GM18505 (cell line): ENCODE measurements around the gene C4orf36.
"Not testable (repeated sequence)": the region's sequence is repeated elsewhere in the genome, so short reads cannot be mapped to it uniquely, and the experiment has no call there.

Source experiments
- ATAC-seq: cut with Tn5 transposase; IDR thresholded peaks from one replicate; pipeline ENCODE4 v1.9.1; 2021; ENCODE audit not compliant: unreplicated experiment
- POLR2A ChIP-seq: IDR thresholded peaks from 4 replicates; pipeline ENCODE4 v1.6.1; 2011; ENCODE audit warnings: borderline replicate concordance; ENCODE audit not compliant: insufficient read depth, insufficient read length; ENCODE audit errors: extremely low read depth

Gene C4orf36

GRCh38 chr4:86895692-86896488, 3.7 kb upstream of the C4orf36 start:
- ATAC-seq = no peak
- TF ChIP-seq POLR2A = no peak

- no peak for ATAC-seq
- TF ChIP-seq POLR2A = no peak
Measured at GRCh38 chr4:86894455-86894854, 2.2 kb upstream of the C4orf36 start.

- TF ChIP-seq POLR2A = no peak
- ATAC-seq = no peak
Measured at GRCh38 chr4:86893136-86893535, 914 bp upstream of the C4orf36 start.

GRCh38 chr4:86892636-86892960, 376 bp upstream of the C4orf36 start:
- no peak for TF ChIP-seq POLR2A
- no peak for ATAC-seq

- ATAC-seq = no peak
- no peak for TF ChIP-seq POLR2A
Measured at GRCh38 chr4:86890790-86891189, 1.4 kb downstream of the C4orf36 start.

GRCh38 chr4:86879641-86880040, 12.6 kb downstream of the C4orf36 start:
- no peak for TF ChIP-seq POLR2A
- ATAC-seq = no peak

- no peak for ATAC-seq
- no peak for TF ChIP-seq POLR2A
Measured at GRCh38 chr4:86878640-86879039, 13.6 kb downstream of the C4orf36 start.

GRCh38 chr4:86876894-86877685, 15.1 kb downstream of the C4orf36 start:
- no peak for ATAC-seq
- no peak for TF ChIP-seq POLR2A

- not testable (repeated sequence) for ATAC-seq
Measured at GRCh38 chr4:86875436-86875835, 16.8 kb downstream of the C4orf36 start.

GRCh38 chr4:86872135-86872534, 20.1 kb downstream of the C4orf36 start:
- no peak for TF ChIP-seq POLR2A
- ATAC-seq = no peak

GRCh38 chr4:86870442-86871069, 21.7 kb downstream of the C4orf36 start:
- no peak for ATAC-seq
- TF ChIP-seq POLR2A = no peak

GRCh38 chr4:86857341-86858052, 34.7 kb downstream of the C4orf36 start:
- no peak for TF ChIP-seq POLR2A
- ATAC-seq = no peak

- ATAC-seq = no peak
- no peak for TF ChIP-seq POLR2A
Measured at GRCh38 chr4:86856896-86857295, 35.3 kb downstream of the C4orf36 start.
